Activated CD4-positive, alpha-beta T cell treated with anti-CD3 and anti-CD28 coated beads for 4 hours (primary cell): ENCODE data around the gene PDZRN3.

Source experiments
- DNase-seq, 2 donors: peaks; one replicate each; pipeline ENCODE4 v3.0.0-alpha.2; 2020

Gene PDZRN3

GRCh38 chr3:73409138-73409763 is 215.5 kb downstream of the PDZRN3 start:
- DNase-seq: no peak

- DNase-seq: no peak
Measured at GRCh38 chr3:73408634-73409033, 216.1 kb downstream of the PDZRN3 start.

- no peak for DNase-seq
Measured at GRCh38 chr3:73407577-73407976, 217.2 kb downstream of the PDZRN3 start.

GRCh38 chr3:73405853-73406252 is 218.9 kb downstream of the PDZRN3 start:
- DNase-seq: no peak

- no peak for DNase-seq
Measured at GRCh38 chr3:73405000-73405399, 219.7 kb downstream of the PDZRN3 start.

- no peak for DNase-seq
Measured at GRCh38 chr3:73404435-73404834, 220.3 kb downstream of the PDZRN3 start.

GRCh38 chr3:73403444-73403843 is 221.3 kb downstream of the PDZRN3 start:
- DNase-seq: no peak

- no peak for DNase-seq
Measured at GRCh38 chr3:73401616-73402279, 223.0 kb downstream of the PDZRN3 start.

- DNase-seq: no peak
Measured at GRCh38 chr3:73401059-73401458, 223.7 kb downstream of the PDZRN3 start.

GRCh38 chr3:73399666-73400253 is 225.0 kb downstream of the PDZRN3 start:
- DNase-seq: no peak

GRCh38 chr3:73399106-73399505 is 225.6 kb downstream of the PDZRN3 start:
- DNase-seq: no peak

GRCh38 chr3:73398084-73398483 is 226.7 kb downstream of the PDZRN3 start:
- no peak for DNase-seq

- DNase-seq: no peak
Measured at GRCh38 chr3:73394240-73394639, 230.5 kb downstream of the PDZRN3 start.

GRCh38 chr3:73393005-73393404 is 231.7 kb downstream of the PDZRN3 start:
- no peak for DNase-seq

- no peak for DNase-seq
Measured at GRCh38 chr3:73391984-73392383, 232.8 kb downstream of the PDZRN3 start.

- no peak for DNase-seq
Measured at GRCh38 chr3:73389928-73390327, 234.8 kb downstream of the PDZRN3 start.

GRCh38 chr3:73389117-73389813 is 235.5 kb downstream of the PDZRN3 start:
- no peak for DNase-seq

GRCh38 chr3:73385568-73385967 is 239.2 kb downstream of the PDZRN3 start:
- DNase-seq: no peak

- DNase-seq: no peak
Measured at GRCh38 chr3:73384091-73384906, 240.4 kb downstream of the PDZRN3 start.

GRCh38 chr3:73383470-73384049 is 241.2 kb downstream of the PDZRN3 start:
- DNase-seq: no peak

GRCh38 chr3:73381551-73381950 is 243.2 kb downstream of the PDZRN3 start:
- no peak for DNase-seq

GRCh38 chr3:73380735-73381532 is 243.8 kb downstream of the PDZRN3 start:
- no peak for DNase-seq
